ENCODE data around the gene LRP1B.

- TF ChIP-seq CTCF (IDR thresholded peaks at IDR 0.05), result no peak
- TF ChIP-seq POLR2A (IDR thresholded peaks at IDR 0.05), result no peak
These were observed 423.3 kb downstream of the LRP1B start for GRCh38 chr2:141707486-141707885.
